ENCODE results near the gene POC1B.

The POC1B gene

DNA sequence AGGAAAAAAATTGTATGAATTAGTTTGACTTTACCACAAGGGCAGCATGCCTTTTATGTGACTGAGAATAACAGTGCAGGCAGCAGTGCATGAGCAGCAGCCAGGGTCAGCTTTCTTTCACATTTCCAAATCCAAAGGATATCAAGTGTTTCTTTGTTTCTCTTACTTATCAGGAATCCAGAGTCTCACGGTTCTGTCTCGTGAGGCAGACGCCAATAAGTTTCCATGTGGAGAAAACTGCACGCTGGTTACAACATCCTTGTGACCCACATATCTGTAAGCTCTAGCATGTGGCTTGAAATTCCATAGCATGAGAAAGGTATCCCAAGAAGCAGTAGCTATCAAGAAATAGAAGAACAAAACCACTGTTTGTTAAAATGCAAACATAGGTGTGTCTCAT, 28.8 kb downstream of the POC1B start:
- DNase-seq (ENCODE audit: low spot score), result no peak

DNA sequence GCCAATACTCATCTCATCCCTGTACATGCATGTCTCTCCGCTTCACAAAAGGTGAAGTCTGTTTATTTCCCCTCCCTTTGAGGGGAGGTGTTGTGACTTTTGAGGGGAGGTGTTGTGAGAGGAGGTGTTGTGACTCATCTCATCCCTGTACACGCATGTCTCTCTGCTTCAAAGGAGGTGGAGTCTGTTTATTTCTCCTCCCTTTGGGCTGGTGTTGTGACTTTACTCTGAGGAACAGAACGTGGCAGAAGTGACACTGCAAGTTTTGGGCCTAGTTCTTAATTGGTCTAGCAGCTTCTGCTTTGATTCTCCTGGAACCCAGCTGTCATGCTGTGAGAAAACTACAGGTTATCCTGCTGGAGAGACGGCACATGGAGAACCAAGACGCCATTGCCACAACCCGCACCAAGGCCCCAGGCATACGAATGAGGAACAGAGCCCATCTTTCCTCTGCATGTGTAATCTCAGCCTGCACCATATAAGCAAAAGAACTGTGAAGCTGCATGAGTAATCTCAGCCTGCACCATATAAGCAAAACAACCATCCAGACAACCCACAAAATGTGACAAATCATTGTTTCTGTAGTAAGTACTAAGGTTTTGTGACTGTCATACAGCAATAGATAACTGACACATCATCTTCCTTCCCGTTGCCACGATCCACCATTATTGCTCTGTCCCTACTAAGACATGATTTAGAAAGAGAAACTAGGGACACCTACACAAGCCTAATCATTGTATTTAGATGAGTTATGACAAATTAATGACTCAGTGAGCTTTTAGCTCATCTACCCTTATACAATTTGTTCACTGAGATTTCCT, 31.2 kb downstream of the POC1B start:
- no peak for DNase-seq (ENCODE audit: low spot score)

DNA sequence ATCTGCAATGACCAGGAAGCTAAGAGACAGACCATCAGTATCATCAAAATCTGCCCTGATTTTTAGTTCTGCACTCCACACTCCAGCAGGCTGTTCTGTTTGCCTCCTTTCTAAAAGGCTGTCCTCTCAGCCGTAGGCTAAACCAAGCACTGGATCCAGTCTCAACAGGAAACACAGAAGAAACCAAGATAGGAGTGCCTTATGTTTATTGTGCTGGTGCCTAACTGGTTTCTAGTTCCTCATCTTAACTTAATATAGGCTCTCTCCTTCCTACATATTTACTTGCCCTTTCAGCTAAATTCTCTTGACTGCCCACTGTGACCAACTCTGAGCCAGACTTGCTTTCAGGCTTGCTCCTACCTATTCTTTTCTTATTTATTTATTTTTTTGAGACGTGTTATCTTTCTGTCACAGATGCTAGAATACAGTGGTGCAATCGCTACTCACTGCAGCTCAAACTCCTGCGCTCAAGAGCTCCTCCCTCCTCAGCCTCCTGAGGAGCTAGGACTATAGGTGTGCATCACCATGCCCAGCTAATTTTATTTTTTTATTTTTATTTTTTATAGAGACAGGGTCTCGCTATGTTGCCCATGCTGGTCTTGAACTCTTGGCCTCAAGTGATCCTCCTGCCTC, 32.1 kb downstream of the POC1B start:
- DNase-seq (ENCODE audit: low spot score), result no peak

DNA sequence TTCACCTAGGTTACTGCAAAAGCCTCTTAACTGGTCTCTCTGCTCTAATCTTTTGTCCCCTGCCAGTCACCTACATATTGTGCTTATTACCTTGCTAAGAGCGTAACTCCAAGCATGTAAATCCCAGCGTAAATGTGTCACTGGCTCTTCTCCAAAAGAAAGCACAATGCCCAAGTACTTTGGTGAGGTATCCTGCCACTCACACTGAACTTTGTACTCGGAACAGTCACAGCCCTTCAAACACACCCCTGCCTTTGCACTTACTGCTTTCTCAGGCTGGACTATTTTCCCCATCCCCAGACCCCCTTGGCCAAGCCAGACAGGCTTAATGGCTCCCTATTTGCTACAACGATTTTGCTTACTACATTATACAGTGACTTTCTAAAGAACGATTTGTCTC, 33.0 kb downstream of the POC1B start:
- DNase-seq (ENCODE audit: low spot score), result no peak

DNA sequence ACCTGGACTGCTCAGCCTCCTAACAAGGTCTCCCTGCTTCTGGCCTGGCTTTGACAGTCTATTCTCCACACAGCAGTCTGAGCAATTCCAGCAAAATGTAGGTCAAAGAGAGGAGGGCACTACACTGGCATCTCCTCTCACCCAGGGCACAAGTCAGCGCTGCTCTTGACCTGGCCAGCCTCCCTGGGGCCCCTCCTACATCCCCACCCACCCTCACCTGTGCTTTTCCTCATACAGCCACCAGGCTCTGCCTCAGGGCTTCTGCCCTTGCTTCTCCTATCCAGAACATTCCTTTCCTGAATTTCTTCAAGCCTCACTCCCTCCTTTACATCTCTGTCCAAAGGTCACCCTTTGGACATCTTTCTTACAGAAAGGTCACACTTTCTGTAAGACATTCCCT, 34.9 kb downstream of the POC1B start:
- DNase-seq (ENCODE audit: low spot score), result no peak

DNA sequence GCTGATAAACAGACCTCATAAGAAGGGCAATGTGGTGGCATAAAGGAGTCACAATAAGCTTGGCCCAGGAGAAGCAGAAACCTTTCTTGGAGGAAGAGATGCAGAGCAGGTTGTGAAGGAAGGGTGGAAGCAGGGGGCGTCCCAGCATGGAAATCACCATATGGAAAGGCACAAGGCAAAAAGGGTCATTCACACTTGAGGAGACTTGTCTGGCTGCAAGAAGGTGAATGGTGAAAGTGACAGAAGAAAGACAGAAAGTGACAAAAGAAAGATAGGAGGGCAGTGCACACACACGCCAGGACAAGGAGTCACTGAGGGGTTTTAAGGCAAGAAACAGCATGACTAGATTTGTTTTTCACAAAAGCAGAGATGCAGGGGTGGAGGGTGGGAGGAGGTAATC, 39.6 kb downstream of the POC1B start:
- DNase-seq (ENCODE audit: low spot score), result no peak

DNA sequence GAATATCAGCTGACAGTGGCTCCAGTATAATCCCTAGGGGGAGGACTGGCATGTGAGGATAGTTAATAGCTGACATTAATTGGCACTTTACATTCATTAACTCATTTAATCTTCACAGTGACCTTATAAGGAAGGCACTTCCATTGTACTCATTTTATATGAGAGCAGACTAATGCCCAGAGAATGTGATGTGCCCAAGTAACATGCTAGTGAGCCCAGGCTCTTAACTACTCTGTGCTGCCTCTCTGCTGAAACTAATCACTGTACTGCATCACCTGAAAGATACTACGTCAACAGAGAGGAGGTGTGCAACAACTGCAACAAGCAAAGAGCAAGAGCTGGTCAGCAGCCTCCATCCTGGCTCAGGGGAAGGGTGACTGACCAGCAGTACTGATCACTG, 41.4 kb downstream of the POC1B start:
- DNase-seq (ENCODE audit: low spot score), result no peak

DNA sequence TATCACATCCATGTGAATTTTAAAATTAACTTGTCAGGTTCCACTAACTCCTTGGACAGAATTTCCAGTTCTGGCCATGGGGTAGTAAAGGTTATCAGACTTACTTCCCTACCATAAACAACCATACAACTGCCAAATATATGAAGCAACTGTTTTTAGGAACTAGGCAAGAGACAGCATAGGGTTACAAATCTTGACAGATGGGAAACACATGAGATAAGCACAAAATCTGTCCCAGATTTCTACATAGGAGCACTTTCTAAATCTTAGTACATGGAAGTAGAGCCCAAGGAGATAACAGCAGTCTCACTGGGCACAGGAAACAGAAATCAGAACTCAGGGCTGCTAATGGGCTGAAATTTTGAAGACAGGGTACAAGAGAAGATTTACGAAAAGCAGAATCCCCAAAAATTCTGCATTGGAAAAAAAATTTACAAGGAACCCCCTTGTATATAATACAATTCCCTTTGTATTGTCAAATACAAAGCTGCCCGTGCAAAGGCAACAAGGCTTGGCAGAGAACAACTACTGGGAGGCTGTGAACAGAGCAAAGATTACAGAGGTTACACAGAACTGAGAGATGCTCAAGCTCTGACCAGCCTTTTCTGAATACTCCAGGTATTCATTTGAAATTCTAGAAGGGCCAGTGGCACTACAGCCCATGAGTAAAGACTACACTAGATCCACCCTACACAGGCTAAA, 44.5 kb downstream of the POC1B start:
- DNase-seq (ENCODE audit: low spot score), result no peak

DNA sequence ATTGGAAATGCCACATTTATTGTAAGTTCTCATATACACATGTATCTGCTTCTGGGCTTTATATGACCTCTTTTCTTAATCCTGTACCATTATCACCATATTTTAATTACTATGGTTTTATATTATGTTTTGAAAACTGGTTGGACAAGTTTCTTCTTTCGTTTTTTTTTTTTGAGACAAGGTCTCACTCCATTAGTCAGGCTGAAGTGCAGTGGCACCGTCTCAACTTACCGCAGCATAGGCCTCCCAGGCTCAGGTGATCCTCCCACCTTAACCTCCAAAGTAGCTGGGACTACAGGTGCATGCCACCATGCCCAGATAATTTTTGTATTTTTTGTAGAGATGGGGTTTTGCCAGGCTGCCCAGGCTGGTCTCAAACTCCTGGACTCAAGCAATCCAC, 45.9 kb downstream of the POC1B start:
- DNase-seq (ENCODE audit: low spot score), result no peak

DNA sequence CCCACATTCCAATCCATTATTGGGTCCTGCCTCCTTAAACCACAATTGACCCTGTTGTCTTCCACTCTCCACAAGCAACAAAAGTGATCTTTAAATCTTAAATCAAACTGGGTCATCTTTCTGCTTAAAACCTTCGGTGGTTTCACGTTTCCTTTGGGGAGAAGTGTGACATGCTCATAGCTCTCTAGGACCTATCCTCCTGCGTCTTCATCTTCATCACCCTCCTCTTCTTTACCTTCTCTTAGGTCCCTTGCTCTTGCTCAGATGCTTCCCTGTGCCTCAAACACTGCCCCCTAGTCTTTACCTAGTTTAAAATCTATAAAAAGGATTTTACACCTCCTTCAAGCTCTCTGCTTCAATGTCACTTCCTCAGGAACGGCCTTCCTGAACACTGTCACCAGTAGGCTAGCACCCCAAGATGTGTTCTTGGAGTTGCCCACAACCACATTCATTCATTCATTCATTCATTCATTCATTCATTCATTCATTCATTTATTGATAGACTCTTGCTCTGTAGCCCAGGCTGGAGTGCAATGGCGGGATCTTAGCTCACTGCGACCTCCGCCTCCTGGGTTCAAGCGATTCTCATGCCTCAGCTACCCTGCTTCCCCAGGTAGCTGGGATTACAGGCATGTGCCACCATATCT, 48.1 kb downstream of the POC1B start:
- no peak for DNase-seq (ENCODE audit: low spot score)

DNA sequence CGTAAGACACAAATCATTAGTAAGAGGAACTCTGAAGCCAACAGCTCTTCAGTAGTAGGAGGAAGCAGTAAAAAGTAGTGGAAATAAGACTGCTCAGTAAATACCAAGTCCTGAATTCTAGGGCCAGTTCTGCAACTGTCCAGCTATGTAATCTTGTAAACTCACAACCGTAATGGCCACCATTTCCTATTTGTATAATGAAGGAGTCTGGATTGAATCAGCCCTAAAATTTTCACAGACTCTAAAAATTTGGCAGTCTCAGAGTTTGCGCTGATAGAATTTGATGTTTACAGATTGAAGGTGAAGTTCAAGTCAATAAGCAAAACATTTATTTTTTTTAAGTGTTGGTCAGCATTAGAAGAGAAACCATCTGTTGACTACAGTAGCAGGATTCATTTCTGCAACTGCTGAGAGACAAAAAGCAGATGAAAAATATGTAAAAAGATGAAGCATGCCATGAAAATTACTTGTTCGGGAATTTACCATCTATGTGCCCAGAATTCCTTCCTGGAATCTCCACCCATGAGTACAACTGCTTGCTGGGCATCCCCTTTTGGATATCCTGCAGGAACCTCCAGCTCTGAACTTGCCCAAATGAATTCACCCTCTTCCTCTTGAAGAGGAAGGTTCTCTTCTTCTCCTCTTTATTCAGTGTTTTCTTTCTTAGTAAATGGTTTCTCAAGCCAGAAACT, 48.8 kb downstream of the POC1B start:
- DNase-seq (ENCODE audit: low spot score), result no peak

DNA sequence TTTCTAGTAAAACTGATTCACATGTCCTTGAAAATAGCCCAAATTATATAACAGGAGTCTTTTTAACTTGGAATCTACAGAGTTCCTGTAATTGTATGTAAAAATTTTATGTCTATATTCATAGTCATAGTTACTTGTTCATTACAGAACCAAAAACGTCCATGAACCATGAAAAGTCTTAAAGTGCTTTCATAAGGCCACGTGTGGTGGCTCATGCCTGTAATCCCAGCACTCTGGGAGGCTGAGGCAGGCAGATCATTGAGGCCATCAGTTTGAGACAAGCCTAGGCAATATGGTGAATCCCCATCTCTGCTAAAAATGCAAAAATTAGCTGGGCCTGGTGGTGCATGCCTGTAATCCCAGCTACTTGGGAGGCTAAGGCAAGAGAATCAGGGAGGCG, 49.6 kb downstream of the POC1B start:
- DNase-seq (ENCODE audit: low spot score), result no peak

DNA sequence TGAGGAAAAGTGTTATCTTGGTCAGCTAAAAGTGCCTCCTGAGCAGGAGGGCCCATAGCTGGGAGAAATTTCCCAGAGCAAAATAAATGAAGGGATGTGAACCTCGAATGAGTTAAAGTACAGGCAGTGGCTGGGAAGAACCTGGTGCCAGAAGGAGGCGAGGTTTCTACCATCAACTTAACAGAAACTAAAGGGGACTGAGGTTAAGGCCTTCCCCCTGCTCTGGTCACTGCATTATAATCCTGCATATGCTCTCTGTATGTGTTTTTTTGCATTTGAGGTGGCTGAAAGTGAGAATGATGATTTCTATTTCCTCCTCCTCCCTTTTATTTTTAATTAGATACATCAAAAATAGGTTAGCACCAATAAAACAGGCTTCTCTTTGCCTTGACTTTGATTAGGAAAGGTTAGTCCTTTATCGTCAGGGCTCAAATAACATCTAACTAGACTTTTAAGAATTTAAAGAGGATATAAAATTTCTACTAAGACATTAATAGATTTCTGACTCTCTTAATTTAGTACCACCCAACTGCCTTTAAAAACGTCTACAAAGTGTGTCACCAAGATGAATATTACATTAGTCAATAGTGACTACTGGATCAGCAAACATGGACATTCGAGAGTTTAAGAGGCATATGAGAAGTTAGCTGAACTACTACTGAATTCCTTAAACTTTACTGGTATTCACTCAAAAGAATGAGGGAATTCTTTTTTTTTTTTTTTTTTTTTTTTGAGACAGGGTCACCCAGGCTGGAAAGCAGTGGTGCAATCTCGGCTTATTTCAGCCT, 50.5 kb downstream of the POC1B start:
- no peak for DNase-seq (ENCODE audit: low spot score)

DNA sequence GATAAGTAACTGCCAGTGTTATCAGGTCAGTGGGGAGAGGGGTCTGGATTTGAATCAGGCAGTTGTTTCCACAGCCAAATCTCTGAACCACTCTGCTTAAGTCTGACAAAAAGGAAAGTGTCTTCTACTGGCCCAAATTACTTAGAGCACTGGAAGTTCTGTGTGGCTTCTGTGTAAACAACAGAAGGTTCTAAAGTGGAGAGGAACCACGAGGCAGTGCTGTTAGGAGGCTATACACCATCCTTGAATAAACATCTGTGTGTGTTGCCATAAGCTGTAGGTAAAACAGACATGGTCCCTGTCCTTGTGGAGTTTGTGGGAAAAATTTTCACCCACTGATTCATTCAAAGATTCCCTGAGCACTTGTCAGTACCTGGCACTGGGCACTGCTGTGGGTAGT, 51.2 kb downstream of the POC1B start:
- no peak for DNase-seq (ENCODE audit: low spot score)

DNA sequence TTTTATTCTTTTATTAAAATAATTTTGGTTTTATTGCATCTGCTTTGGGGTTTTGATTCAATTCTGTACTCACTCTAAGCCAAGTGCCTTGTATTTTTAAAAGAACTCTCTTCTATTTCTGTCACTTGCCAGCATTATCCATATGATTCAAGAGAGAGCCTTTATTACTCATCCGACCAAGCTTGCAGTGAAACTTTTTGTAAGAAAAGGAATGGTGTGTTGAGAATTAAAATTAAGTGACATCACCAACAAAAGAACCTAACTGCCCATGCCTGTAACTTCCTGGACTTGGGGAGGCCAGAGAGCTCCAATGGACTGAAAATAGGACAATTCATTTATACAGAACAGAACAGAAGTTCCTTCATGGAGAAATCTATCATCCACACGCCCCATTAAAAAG, 53.3 kb downstream of the POC1B start:
- no peak for DNase-seq (ENCODE audit: low spot score)

DNA sequence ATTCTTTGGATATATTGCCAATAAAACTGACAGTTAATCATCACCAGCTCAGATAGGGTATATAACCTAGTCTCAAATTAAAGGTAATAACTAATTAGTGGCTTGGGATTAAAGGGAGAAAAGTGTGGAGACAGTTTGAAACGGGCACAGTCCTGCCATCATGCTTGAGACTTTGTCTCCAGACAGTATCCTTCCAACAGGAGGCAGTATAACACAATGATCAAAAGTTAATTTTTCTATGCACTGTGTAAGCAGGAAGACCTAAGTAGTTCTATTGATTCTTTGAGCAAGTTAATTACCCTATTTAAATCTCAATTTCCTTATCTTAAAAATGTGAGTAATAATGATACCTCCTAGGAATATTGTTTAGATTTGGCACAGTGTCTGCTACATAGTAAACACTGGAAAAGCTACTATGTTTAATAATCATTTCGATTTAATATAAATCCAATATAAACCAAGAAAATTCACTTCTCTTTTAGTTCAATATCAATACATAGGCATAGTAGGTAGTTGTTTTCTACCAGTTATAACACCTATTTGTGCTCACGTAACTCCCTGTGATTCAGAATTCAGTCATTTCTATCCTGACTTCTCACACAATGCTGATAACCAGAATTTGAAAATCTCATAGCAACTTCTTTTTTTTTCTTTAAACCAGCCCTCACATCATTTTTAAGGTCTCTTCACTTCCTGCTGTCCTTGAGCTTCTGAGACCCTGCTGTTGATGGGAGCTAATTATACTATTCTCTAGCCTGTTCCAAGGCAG, 54.9 kb downstream of the POC1B start:
- peak; percentile 61 for DNase-seq (ENCODE audit: low spot score)

DNA sequence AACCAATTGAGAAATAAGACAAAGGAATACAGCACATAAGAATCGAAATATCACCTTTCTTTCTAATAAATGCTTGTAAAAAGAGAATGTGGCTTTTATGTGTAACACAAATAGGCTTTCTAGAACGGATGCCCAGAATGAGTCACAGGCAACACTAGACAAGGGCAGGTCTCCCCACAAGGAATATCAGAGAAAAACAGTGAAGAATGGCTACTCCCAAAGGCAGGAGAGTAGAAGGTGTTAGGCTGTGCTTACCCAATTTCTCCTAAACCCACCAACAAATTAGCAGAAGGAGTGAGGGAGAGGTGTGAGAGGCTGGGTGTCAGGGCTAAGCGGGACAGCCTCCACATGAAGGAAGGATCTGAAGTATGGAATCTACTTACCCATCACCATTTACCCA, 56.5 kb downstream of the POC1B start:
- no peak for DNase-seq (ENCODE audit: low spot score)

DNA sequence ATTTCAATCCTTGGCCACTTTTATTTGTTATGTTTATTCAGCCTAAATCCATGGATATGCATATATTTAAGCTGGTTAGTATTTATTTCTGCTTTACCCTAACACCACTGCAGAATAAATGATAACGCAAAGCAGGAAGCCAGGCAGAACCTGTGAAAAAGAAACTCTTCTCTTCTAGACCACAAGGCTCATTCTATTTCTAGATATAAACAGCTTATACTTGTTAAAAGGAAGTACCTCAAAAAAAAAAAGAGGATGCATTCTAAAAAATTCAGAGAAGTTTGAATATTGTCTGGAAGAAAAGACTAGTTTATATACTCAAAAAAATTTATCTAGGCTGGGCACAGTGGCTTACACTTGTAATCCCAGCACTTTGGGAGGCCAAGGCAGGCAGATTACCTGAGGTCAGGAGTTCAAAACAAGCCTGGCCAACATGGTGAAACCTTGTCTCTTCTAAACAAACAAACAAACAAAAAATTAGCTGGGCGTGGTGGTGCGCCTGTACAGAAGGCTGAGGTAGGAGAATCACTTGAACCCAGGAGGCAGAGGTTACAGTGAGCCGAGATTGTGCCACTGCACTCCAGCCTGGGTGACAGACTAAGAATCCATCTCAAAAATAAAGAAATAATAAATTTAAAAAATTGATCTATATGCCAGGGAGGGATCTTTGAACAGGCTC, 57.1 kb downstream of the POC1B start:
- no peak for DNase-seq (ENCODE audit: low spot score)

DNA sequence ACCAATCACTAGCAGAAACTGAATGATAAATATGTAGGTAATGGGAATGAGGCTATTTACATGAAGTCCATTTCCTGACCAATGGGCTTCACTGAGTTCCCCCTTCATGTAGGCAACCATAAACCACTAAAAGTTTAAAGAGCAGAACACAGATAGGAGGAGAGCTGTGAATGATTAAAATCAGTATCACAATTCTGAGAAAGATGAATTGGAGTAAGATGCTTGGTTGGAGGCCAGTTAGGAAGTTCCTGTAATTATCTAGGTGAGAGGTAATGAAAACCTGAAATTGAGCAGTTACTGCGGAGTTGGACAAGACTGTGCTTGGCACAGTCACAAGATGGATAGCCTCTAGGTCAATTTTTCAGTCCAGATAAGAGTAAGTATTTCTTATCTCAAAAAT, 57.8 kb downstream of the POC1B start:
- DNase-seq (ENCODE audit: low spot score), result no peak

DNA sequence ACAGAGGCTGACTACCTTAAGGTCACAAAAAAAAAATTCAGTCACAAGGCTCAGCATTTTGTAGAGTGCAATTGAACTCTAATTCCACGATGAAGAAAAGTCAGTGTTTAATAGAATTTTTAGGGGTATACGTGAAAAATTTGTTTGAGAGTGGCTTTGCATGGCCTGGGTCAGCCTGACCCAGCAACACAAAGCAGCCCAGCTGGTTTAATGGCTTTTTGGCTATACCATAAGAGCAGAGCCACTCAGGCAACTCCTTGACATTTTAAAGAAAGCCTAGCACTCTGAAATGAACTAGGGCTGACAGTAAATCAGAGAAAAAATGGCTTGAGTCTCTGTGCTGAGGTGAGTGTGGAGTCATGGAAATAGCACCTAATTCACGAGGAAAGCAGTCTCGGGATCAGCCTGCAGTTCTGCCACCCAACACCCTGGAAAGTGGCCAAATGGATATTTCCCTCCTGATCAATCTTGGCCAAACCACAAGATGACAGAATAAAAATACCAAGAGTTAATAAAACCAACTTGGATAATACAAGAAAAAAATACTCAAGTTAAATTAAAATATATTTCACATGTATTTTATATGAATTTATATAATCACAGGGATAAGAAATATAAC, 60.8 kb downstream of the POC1B start:
- DNase-seq (ENCODE audit: low spot score), result no peak
